Fibroblast of the aortic adventitia (primary cell): ENCODE measurements around the gene TNS3. TPM values are rescaled to one million over a fixed set of nuclear protein-coding genes. Genes with fewer than 3 reads are reported as not detected.

Experiments used
- DNase-seq: peaks from one replicate; pipeline ENCODE4 v3.0.0-alpha.2; 2010; ENCODE audit warnings: low read depth
- H3K4me3 ChIP-seq: 2 replicates; pipeline ENCODE4 v1.5.1; 2011; ENCODE audit warnings: low read depth, mild to moderate bottlenecking, control low read depth, low read length, moderate library complexity
- total RNA-seq: library from RNA; depleted of rRNA; stranded (reverse); fragments of >200 nt; gene quantifications from 2 replicates; pipeline ENCODE4 v1.2.3, GENCODE V29; 2012; ENCODE audit warnings: low replicate concordance
- TF ChIP-seq, protein P1 (sequence below): IDR thresholded peaks from 2 replicates; pipeline ENCODE4 v1.5.1; 2011; ENCODE audit warnings: mild to moderate bottlenecking, low read length, control low read depth, inconsistent platforms; ENCODE audit not compliant: insufficient read depth

TNS3 gene
- total RNA-seq, 1 donor: 28.3 TPM

DNA sequence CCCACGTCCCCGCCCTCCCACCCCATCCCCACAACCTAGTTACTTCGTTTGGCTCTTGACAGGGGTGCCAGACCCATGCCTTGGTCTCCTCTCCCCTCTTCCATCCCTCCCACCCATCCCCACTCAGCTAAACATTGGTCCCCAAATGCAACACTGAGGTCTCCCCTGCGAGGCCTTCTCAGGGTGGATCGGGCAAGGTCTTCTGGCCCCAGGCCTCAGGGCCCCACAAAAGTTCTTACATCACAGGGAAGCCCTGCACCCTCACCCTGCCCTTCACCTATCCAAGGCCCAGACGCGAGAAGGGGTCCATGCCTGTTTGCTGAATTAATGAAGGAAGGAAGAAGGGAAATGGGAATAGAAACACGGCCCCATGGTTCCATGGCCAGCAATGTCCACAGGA lies 32.0 kb downstream of the TNS3 start:
- TF ChIP-seq, protein P1, sequence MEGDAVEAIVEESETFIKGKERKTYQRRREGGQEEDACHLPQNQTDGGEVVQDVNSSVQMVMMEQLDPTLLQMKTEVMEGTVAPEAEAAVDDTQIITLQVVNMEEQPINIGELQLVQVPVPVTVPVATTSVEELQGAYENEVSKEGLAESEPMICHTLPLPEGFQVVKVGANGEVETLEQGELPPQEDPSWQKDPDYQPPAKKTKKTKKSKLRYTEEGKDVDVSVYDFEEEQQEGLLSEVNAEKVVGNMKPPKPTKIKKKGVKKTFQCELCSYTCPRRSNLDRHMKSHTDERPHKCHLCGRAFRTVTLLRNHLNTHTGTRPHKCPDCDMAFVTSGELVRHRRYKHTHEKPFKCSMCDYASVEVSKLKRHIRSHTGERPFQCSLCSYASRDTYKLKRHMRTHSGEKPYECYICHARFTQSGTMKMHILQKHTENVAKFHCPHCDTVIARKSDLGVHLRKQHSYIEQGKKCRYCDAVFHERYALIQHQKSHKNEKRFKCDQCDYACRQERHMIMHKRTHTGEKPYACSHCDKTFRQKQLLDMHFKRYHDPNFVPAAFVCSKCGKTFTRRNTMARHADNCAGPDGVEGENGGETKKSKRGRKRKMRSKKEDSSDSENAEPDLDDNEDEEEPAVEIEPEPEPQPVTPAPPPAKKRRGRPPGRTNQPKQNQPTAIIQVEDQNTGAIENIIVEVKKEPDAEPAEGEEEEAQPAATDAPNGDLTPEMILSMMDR: no peak
- no peak overlapping the region for H3K4me3 ChIP-seq

DNA sequence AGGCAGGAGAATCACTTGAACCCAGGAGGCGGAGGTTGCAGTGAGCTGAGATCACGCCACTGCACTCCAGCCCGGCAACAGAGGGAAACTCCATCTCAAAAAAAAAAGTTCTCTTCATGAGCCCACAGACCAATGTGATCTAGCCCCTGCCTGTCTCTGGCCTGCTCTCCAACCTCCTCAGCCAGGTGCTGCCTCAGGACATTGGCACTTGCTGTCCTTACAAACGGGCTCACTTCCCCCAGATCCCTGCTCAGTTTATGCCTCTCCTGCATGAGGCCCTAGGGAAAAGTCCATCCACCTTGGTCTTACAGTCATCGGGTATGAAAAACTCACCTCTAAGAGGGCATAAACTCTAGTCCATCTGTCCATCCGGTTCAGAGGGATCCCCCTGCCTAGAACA lies 32.5 kb downstream of the TNS3 start:
- TF ChIP-seq, protein P1: no peak
- no peak for DNase-seq
- no peak overlapping the region for H3K4me3 ChIP-seq

More for the DNA sequence above, 32.0 kb downstream of the TNS3 start:
- no peak for DNase-seq

DNA sequence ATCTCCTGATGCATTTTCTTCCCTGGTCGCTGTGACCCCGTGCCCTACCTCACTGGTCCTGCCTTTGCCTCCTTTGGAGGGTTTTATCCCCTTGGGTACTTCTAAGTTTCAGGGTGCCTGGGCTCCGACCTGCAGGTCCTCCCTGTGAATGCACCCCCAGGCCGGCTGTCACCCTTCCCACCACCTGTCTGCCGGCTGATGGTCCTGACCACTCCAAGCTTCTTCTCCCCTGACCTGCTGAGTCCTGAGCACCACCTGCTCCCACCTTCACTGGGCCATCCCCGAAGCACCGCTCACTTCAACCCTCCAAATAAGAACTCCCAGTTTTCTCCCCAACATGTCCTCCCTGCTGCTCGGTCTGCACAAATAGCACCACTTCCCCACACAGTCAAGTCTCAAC lies 33.4 kb downstream of the TNS3 start:
- TF ChIP-seq, protein P1: no peak
- no peak overlapping the region for H3K4me3 ChIP-seq
- no peak for DNase-seq

DNA sequence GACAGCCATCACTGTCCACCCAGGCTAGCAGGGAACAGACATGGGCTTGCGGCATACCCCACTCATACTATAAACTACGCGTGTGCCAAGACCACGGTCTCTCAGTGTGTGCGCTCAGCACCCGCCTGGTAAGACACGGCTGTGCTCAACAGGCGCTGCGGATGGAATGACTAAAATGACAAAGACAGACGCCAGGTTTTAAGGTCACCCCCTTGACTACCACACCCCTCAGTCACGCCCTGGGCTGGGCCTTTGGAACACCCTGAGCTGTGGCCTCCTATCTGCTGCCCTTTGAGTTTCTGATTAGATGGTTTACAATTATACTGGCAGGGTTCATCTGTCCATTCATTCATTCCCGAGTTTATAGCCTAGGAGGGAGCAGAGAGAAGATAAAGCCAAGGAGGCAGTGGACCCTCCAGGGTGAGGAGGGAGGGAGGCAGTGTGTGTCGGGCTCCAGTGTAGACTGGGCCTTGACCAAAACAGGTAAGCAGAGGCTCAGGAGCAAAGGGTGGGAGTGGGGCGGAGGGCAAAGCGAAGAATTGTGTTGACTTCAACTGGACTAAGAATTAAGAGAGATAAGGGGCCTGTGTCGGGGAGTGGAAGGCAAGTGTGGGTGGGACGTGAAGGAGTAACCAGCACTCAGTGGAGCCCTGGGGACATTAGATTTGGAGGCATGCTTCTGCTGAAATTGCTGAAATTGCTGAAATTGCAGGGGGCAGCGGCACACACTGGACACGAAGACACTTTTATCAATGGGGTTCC lies 35.0 kb downstream of the TNS3 start:
- no peak overlapping the region for H3K4me3 ChIP-seq
- TF ChIP-seq, protein P1: no peak
- no peak for DNase-seq

GRCh38 chr7:47546171-47546570 lies 35.7 kb downstream of the TNS3 start:
- no peak for DNase-seq

GRCh38 chr7:47544416-47544815 lies 37.5 kb downstream of the TNS3 start:
- TF ChIP-seq, protein P1: no peak
- DNase-seq: no peak
- H3K4me3 ChIP-seq: no peak overlapping the region

More at GRCh38 chr7:47546171-47546570, 35.7 kb downstream of the TNS3 start:
- H3K4me3 ChIP-seq: no peak overlapping the region
- TF ChIP-seq, protein P1: no peak
